ENCODE results near the gene SH2D5. TPM values are rescaled to one million over a fixed set of nuclear protein-coding genes. Genes with fewer than 3 reads are reported as not detected.

The SH2D5 gene
- total RNA-seq, 1 experiment from 2014 or later = 1.1 TPM

DNA sequence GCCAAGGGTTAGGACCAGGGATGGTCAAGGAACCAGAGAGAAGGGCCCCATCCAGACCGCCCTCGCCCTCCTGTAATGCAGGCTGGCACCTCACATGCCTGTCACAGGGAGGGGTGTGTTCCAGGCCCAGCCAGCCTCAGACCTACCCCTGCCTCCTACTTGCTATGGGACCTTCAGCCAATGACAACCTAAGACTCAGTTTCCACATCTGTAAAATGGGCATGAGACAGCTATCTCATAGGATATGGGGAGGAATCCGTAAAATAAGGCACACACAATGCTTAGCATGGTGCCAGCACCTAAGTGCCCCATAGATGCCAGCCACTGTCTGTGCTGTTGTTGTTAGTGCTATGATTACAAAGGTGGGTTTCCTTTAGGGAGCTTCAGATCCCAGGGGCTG is 22.6 kb downstream of the SH2D5 start:
- Histone ChIP-seq H3K27ac (ENCODE audit: low read depth, low read length, poor library complexity, severe bottlenecking) (no peak overlapping the region), H3K27me3 (replicated peaks; ENCODE audit: insufficient read depth, low read depth, low read length, poor library complexity) (no peaks in the 10 kb centered on the region), H3K36me3 (ENCODE audit: insufficient read depth, low read length, poor library complexity, severe bottlenecking) (no peaks in the 10 kb centered on the region), H3K9me3 (ENCODE audit: low read depth, low read length, poor library complexity, severe bottlenecking) (no peaks in the 10 kb centered on the region), H3K4me1 (ENCODE audit: insufficient read depth, low read length, poor library complexity, severe bottlenecking) (no peaks in the 10 kb centered on the region), H3K4me3 (ENCODE audit: low read depth, low read length, poor library complexity, severe bottlenecking) (no peak overlapping the region)
- ChIA-PET CTCF (no interaction called here), POLR2A (ENCODE audit: low non-redundant PET) (no interaction called here)
- TF ChIP-seq EZH2 (IDR thresholded peaks at IDR 0.05; ENCODE audit: borderline replicate concordance, low read depth, low read length, poor library complexity, severe bottlenecking) = no peak
- TF ChIP-seq, protein P1, sequence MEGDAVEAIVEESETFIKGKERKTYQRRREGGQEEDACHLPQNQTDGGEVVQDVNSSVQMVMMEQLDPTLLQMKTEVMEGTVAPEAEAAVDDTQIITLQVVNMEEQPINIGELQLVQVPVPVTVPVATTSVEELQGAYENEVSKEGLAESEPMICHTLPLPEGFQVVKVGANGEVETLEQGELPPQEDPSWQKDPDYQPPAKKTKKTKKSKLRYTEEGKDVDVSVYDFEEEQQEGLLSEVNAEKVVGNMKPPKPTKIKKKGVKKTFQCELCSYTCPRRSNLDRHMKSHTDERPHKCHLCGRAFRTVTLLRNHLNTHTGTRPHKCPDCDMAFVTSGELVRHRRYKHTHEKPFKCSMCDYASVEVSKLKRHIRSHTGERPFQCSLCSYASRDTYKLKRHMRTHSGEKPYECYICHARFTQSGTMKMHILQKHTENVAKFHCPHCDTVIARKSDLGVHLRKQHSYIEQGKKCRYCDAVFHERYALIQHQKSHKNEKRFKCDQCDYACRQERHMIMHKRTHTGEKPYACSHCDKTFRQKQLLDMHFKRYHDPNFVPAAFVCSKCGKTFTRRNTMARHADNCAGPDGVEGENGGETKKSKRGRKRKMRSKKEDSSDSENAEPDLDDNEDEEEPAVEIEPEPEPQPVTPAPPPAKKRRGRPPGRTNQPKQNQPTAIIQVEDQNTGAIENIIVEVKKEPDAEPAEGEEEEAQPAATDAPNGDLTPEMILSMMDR (conservative IDR thresholded peaks at IDR 0.05; ENCODE audit: low read depth, low read length) = no peak
- DNase-seq (ENCODE audit: low spot score) = no peak
- no TSS peak for BruUV-seq (replicated peaks)
- intact Hi-C loops (cut with micrococcal nuclease; ENCODE audit: unreplicated experiment) = no loop called here

DNA sequence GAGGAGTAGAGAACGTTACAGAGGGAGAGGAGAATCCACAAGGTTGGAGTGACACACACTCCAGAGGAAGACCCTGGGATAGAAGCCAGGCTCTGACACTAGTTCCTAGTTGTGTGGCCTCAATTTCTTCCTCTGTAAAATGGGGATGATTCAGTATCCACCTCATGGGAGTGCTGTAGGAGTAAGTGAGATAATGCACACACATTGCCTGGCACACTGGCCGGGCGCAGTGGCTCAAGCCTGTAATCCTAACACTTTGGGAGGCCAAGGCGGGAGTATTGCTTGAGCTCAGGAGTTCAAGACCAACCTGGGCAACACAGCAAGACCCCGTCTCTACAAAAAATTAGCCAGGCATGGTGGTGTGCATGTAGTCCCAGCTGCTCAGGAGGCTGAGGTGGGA is 23.6 kb downstream of the SH2D5 start:
- DNase-seq (ENCODE audit: low spot score) = no peak
- intact Hi-C loops (cut with micrococcal nuclease; ENCODE audit: unreplicated experiment) = no loop called here
- Histone ChIP-seq H3K4me3 (ENCODE audit: low read depth, low read length, poor library complexity, severe bottlenecking) (no peak overlapping the region), H3K27me3 (replicated peaks; ENCODE audit: insufficient read depth, low read depth, low read length, poor library complexity) (no peaks in the 10 kb centered on the region), H3K36me3 (ENCODE audit: insufficient read depth, low read length, poor library complexity, severe bottlenecking) (no peaks in the 10 kb centered on the region), H3K4me1 (ENCODE audit: insufficient read depth, low read length, poor library complexity, severe bottlenecking) (no peaks in the 10 kb centered on the region), H3K27ac (ENCODE audit: low read depth, low read length, poor library complexity, severe bottlenecking) (no peak overlapping the region), H3K9me3 (ENCODE audit: low read depth, low read length, poor library complexity, severe bottlenecking) (no peaks in the 10 kb centered on the region)
- ChIA-PET CTCF (no interaction called here), POLR2A (ENCODE audit: low non-redundant PET) (no interaction called here)
- no TSS peak for BruUV-seq (replicated peaks)
- TF ChIP-seq, protein P1 (conservative IDR thresholded peaks at IDR 0.05; ENCODE audit: low read depth, low read length) = no peak
- TF ChIP-seq EZH2 (IDR thresholded peaks at IDR 0.05; ENCODE audit: borderline replicate concordance, low read depth, low read length, poor library complexity, severe bottlenecking) = no peak

DNA sequence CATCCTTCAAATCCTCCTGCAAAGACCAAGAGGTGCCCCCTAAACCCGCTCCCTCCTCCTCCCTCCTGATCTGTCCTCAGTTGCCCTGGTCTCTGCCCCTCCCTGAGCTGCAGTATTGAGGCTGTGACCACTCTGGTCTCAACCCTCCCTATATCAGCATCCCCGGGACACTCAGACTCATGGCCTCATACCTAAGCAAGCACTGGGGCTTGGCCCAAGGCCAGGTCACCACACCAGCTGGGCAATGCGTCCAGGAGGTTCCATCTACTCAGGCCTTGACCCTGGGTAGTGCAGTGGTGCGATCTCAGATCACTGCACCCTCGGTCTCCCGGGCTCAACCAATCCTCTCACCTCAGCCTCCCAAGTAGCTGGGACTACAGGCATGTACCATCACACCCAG is 24.4 kb downstream of the SH2D5 start:
- DNase-seq (ENCODE audit: low spot score) = no peak
- no TSS peak for BruUV-seq (replicated peaks)
- Histone ChIP-seq H3K9me3 (ENCODE audit: low read depth, low read length, poor library complexity, severe bottlenecking) (no peaks in the 10 kb centered on the region), H3K4me3 (ENCODE audit: low read depth, low read length, poor library complexity, severe bottlenecking) (no peak overlapping the region), H3K36me3 (ENCODE audit: insufficient read depth, low read length, poor library complexity, severe bottlenecking) (no peaks in the 10 kb centered on the region), H3K27ac (ENCODE audit: low read depth, low read length, poor library complexity, severe bottlenecking) (no peak overlapping the region), H3K27me3 (replicated peaks; ENCODE audit: insufficient read depth, low read depth, low read length, poor library complexity) (no peaks in the 10 kb centered on the region), H3K4me1 (ENCODE audit: insufficient read depth, low read length, poor library complexity, severe bottlenecking) (no peaks in the 10 kb centered on the region)
- ChIA-PET CTCF (no interaction called here), POLR2A (ENCODE audit: low non-redundant PET) (no interaction called here)
- no peak for TF ChIP-seq EZH2 (IDR thresholded peaks at IDR 0.05; ENCODE audit: borderline replicate concordance, low read depth, low read length, poor library complexity, severe bottlenecking)
- TF ChIP-seq, protein P1 (conservative IDR thresholded peaks at IDR 0.05; ENCODE audit: low read depth, low read length) = no peak
- intact Hi-C loops (cut with micrococcal nuclease; ENCODE audit: unreplicated experiment) = no loop called here

Data from A673 (cell line).